HG03135 (cell line): ENCODE results near the gene TSPY4.
"Not testable (repeated sequence)": the region's sequence is repeated elsewhere in the genome, so short reads cannot be mapped to it uniquely, and the experiment has no call there.

Experiments
- ATAC-seq: cut with Tn5 transposase; IDR thresholded peaks from one replicate; pipeline ENCODE4 v1.9.1; 2021; ENCODE audit warnings: mild to moderate bottlenecking, moderate library complexity; ENCODE audit not compliant: unreplicated experiment

The TSPY4 gene, protein sequence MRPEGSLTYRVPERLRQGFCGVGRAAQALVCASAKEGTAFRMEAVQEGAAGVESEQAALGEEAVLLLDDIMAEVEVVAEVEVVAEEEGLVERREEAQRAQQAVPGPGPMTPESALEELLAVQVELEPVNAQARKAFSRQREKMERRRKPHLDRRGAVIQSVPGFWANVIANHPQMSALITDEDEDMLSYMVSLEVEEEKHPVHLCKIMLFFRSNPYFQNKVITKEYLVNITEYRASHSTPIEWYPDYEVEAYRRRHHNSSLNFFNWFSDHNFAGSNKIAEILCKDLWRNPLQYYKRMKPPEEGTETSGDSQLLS

DNA sequence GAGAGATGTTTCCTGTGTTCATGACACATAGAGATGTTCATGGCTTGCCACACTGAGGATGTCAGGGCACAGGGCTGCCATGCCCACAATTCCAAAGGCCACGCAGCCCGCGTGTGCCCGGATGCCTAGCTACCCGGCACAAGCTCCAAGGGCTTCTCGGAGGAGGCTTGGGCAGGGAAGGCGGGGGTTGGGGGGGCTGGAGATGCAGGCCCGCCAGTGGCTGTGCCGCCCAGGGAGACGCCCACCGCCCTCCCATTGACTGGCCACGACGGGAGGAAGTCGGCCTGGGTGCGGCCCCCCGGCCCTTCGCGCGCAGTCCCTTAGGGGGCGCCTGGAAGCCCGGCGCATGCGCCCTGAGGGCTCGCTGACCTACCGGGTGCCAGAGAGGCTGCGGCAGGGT, at the start of gene TSPY4:
TSS of gene TSPY4 (plus strand) at position 301 of the 400 bp plus-strand sequence. CDS start at position 347, 46 bp downstream.
- ATAC-seq: not testable (repeated sequence)

DNA sequence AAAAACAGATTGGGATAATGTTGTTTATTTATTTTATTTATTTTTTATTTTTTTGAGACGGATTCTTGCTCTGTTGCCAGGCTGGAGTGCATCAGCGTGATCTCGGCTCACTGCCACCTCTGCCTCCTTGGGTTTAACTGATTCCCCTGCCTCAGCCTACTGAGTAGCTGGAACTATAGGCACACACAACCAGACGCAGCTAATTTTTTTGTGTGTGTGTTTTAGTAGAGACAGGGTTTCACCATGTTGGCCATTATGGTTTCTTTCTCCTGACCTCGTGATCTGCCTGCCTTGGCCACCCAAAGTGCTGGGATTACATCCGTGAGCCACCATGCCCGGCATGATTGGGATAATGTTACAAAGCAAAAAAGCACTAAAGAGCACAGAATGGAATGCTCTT, 16.3 kb upstream of the TSPY4 start:
- ATAC-seq: no peak

DNA sequence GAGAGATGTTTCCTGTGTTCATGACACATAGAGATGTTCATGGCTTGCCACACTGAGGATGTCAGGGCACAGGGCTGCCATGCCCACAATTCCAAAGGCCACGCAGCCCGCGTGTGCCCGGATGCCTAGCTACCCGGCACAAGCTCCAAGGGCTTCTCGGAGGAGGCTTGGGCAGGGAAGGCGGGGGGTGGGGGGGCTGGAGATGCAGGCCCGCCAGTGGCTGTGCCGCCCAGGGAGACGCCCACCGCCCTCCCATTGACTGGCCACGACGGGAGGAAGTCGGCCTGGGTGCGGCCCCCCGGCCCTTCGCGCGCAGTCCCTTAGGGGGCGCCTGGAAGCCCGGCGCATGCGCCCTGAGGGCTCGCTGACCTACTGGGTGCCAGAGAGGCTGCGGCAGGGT, 20.2 kb downstream of the TSPY4 start, which contains the start of gene TSPY8:
TSS of gene TSPY8 (plus strand) at position 301 of the 400 bp plus-strand sequence. CDS start at position 347, 46 bp downstream.
- ATAC-seq: not testable (repeated sequence)
